ENCODE data around the gene PNISR. TPM values are rescaled to one million over a fixed set of nuclear protein-coding genes. Genes with fewer than 3 reads are reported as not detected.

The PNISR gene
- polyA plus RNA-seq, 1 of the 3 experiments (the other 2 are of a cell fraction): 39.1 TPM

DNA sequence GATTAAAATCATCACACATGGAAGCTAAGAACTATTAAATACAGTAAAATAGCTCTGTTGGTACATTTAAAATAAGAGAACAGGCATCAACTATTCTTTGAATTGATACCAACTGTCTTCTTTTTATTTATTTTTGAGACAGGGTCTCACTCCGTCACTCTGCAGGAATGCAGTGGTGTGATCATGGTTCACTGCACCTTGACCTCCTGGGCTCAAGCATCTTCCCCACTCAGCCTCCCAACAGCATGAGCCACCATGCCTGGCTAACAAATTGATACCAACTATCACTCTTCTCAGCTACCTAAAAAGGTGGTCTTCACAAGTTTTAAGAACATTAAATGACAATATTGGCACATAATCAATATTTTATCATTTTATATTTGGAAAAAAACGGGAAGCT, 7.8 kb upstream of the PNISR start:
- ChIA-PET CTCF (interaction anchor here (0.7 to 2.3 kb wide), 8 partner anchors 7 to 103 kb away, joined by 3 to 14 read pairs (median 4); partner anchors contain the start of gene PNISR), POLR2A (no interaction called here)
- Histone ChIP-seq H3K4me3 (ENCODE audit: low read depth in 2 of 2, low read length in 1 of 2) (no peak overlapping the region), H3K36me3 (replicated peaks in 1 of 2; ENCODE audit: control insufficient read depth in 1 of 2, insufficient read depth in 2 of 2, low read length in 1 of 2) (peaks cover 20 to 36% of the 10 kb centered on the region in 2 experiments), H3K27ac (ENCODE audit: low read depth in 2 of 2, low read length in 1 of 2) (no peak overlapping the region), H3K27me3 (ENCODE audit: insufficient read depth) (no peaks in the 10 kb centered on the region), H3K4me2 (no peak overlapping the region), H3K9ac (no peak overlapping the region), H2AFZ (ENCODE audit: low read depth) (no peak overlapping the region), H4K20me1 (ENCODE audit: insufficient read depth) (no peaks in the 10 kb centered on the region), H3K9me2 (no peaks in the 10 kb centered on the region), H3K9me3 (no peaks in the 10 kb centered on the region), H3F3A (replicated peaks; ENCODE audit: insufficient read depth) (peaks cover 15% of the 10 kb centered on the region), H3K79me2 (ENCODE audit: insufficient read depth) (peaks cover 6% of the 10 kb centered on the region; the same call in 1 of the 2 replicates), H3K4me1 (ENCODE audit: control insufficient read depth in 1 of 2, insufficient read depth in 2 of 2, low read depth in 1 of 2, low read length in 1 of 2) (peaks cover 0 to 5% of the 10 kb centered on the region in 2 experiments; a peak in 2 of 4 replicates)
- DNase-seq: no peak
- 97% methylated on average over 2 of the region's 2 CpGs for WGBS (ENCODE audit: low lambda C conversion rate)
- TF ChIP-seq FOXM1 (IDR thresholded peaks at IDR 0.05; ENCODE audit: low read depth) (no peak), RFX5 (IDR thresholded peaks at IDR 0.05; ENCODE audit: low read length) (no peak), GATA2 (CRISPR knock-in tag; IDR thresholded peaks at IDR 0.05) (no peak), POLR2AphosphoS5 (IDR thresholded peaks at IDR 0.05; ENCODE audit: low read depth, low read length) (no peak), JUND (IDR thresholded peaks at IDR 0.05) (no peak), MXI1 (IDR thresholded peaks at IDR 0.05; ENCODE audit: low read depth, low read length) (no peak), FOXJ3 (CRISPR knock-in tag; IDR thresholded peaks at IDR 0.05) (no peak), EP300 (IDR thresholded peaks at IDR 0.05; ENCODE audit: borderline replicate concordance in 1 of 2, low read depth in 1 of 2, low read length in 1 of 2) (no peak)
- TF ChIP-seq, protein P1, sequence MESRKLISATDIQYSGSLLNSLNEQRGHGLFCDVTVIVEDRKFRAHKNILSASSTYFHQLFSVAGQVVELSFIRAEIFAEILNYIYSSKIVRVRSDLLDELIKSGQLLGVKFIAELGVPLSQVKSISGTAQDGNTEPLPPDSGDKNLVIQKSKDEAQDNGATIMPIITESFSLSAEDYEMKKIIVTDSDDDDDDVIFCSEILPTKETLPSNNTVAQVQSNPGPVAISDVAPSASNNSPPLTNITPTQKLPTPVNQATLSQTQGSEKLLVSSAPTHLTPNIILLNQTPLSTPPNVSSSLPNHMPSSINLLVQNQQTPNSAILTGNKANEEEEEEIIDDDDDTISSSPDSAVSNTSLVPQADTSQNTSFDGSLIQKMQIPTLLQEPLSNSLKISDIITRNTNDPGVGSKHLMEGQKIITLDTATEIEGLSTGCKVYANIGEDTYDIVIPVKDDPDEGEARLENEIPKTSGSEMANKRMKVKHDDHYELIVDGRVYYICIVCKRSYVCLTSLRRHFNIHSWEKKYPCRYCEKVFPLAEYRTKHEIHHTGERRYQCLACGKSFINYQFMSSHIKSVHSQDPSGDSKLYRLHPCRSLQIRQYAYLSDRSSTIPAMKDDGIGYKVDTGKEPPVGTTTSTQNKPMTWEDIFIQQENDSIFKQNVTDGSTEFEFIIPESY (IDR thresholded peaks at IDR 0.05; ENCODE audit: borderline replicate concordance, low read depth): no peak
- TF ChIP-seq, protein P2, sequence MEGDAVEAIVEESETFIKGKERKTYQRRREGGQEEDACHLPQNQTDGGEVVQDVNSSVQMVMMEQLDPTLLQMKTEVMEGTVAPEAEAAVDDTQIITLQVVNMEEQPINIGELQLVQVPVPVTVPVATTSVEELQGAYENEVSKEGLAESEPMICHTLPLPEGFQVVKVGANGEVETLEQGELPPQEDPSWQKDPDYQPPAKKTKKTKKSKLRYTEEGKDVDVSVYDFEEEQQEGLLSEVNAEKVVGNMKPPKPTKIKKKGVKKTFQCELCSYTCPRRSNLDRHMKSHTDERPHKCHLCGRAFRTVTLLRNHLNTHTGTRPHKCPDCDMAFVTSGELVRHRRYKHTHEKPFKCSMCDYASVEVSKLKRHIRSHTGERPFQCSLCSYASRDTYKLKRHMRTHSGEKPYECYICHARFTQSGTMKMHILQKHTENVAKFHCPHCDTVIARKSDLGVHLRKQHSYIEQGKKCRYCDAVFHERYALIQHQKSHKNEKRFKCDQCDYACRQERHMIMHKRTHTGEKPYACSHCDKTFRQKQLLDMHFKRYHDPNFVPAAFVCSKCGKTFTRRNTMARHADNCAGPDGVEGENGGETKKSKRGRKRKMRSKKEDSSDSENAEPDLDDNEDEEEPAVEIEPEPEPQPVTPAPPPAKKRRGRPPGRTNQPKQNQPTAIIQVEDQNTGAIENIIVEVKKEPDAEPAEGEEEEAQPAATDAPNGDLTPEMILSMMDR (IDR thresholded peaks at IDR 0.05): no peak

DNA sequence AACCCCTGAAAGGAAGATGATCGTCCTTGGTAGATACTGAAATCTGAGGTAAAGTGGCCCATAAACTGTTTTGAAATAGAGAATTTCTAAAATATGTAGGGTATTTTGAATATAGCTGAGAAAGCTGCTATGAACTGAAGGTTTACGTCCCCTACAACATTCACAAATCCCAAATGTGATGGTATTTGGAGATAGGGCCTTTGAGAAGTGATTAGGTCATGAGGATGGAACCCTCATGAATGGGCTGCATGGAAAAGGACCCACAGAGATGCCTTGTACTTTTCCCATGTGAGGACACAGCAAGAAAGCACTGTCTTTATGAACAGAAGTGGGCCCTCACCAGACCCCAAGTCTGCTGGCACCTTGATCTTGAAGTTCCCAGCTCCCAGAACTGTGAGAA, 6.8 kb upstream of the PNISR start:
- no peak for TF ChIP-seq EP300 (IDR thresholded peaks at IDR 0.05; ENCODE audit: borderline replicate concordance in 1 of 2, low read depth in 1 of 2, low read length in 1 of 2)
- TF ChIP-seq JUND (IDR thresholded peaks at IDR 0.05): no peak
- TF ChIP-seq SIN3A (IDR thresholded peaks at IDR 0.05; ENCODE audit: borderline replicate concordance, low read depth, low read length): no peak
- H3K27ac ChIP-seq (ENCODE audit: low read depth in 2 of 2, low read length in 1 of 2): no peak overlapping the region; a peak in 1 of 4 replicates
- peaks cover 15% of the 10 kb centered on the region for H3F3A ChIP-seq (replicated peaks; ENCODE audit: insufficient read depth)
- no peak for DNase-seq
- no peak overlapping the region for H3K4me2 ChIP-seq
- no peaks in the 10 kb centered on the region for H4K20me1 ChIP-seq (ENCODE audit: insufficient read depth)
- POLR2A ChIA-PET: no interaction called here
- H3K27me3 ChIP-seq (ENCODE audit: insufficient read depth): no peaks in the 10 kb centered on the region
- CTCF ChIA-PET: interaction anchor here (0.9 to 1.4 kb wide), 2 partner anchors 10 to 97 kb away, joined by 3 read pairs; no protein-coding TSS in a partner anchor
- 98% methylated on average over 2 of the region's 2 CpGs for WGBS (ENCODE audit: low lambda C conversion rate)
- H2AFZ ChIP-seq (ENCODE audit: low read depth): no peak overlapping the region
- no peaks in the 10 kb centered on the region for H3K9me2 ChIP-seq
- peaks cover 20 to 33% of the 10 kb centered on the region in 2 experiments for H3K36me3 ChIP-seq (replicated peaks in 1 of 2; ENCODE audit: control insufficient read depth in 1 of 2, insufficient read depth in 2 of 2, low read length in 1 of 2)
- no peak overlapping the region for H3K9ac ChIP-seq
- no peaks in the 10 kb centered on the region for H3K9me3 ChIP-seq
- H3K4me1 ChIP-seq (ENCODE audit: control insufficient read depth in 1 of 2, insufficient read depth in 2 of 2, low read depth in 1 of 2, low read length in 1 of 2): peaks cover 3 to 8% of the 10 kb centered on the region in 2 experiments; a peak in 3 of 4 replicates
- H3K79me2 ChIP-seq (ENCODE audit: insufficient read depth): peaks cover 16% of the 10 kb centered on the region; the same call in 1 of the 2 replicates
- H3K4me3 ChIP-seq (ENCODE audit: low read depth in 2 of 2, low read length in 1 of 2): no peak overlapping the region
